Adrenal gland (tissue), 12 donors: Measurements from ENCODE around the gene DHODH. TPM values are rescaled to one million over a fixed set of nuclear protein-coding genes. Genes with fewer than 3 reads are reported as not detected.

Experiments
- DNase-seq, 7 donors: peaks; one replicate each; pipeline ENCODE4 v3.0.0-alpha.2; 2019 to 2020
- H3K27ac ChIP-seq, 5 donors: fragments of 200-600 bp; sonication (generic) in 4 of 5; 1 replicate in 3 of 5; 2 replicates in 2 of 5; pipeline versions ENCODE4 v1.5.1 to v1.8.0; 2016 to 2020; ENCODE audit warnings: mild to moderate bottlenecking in 1 of 5
- H3K27me3 ChIP-seq: fragments of 200-600 bp; 2 replicates; pipeline ENCODE4 v1.8.0; 2021
- H3K36me3 ChIP-seq, 2 donors: fragments of 200-600 bp; replicated peaks in 1 of 2; 1 replicate in 1 of 2; 2 replicates in 1 of 2; pipeline versions ENCODE4 v1.5.1 to v1.8.0; 2018 to 2022
- H3K4me1 ChIP-seq, 2 donors: fragments of 200-600 bp; replicated peaks in 1 of 2; 1 replicate in 1 of 2; 2 replicates in 1 of 2; pipeline versions ENCODE4 v1.5.1 to v1.8.0; 2018 to 2021
- H3K4me3 ChIP-seq, 4 donors: fragments of 200-600 bp; sonication (generic) in 3 of 4; one replicate each; pipeline ENCODE4 v1.5.1; 2016 to 2018
- H3K9me3 ChIP-seq, 3 donors: fragments of 200-600 bp; sonication (generic) in 1 of 3; replicated peaks in 1 of 3; 1 replicate in 2 of 3; 2 replicates in 1 of 3; pipeline versions ENCODE4 v1.5.1 to v1.8.0; 2016 to 2021
- POLR2A ChIP-seq, 2 donors: fragments of 450-650 bp; IDR thresholded peaks; one replicate each; pipeline ENCODE4 v1.6.1; 2017; ENCODE audit warnings: antibody characterized with exemption in 2 of 2, mild to moderate bottlenecking in 2 of 2, moderate library complexity in 1 of 2
- WGBS, 4 donors: extraction: QIAGEN DNeasy Blood & Tissue Kit in 2 of 4; methylation state at CpG; one replicate each; pipeline versions ENCODE4 v1.1.5 to v1.1.7; 2013 to 2017; 5-methylcytosine and 5-hydroxymethylcytosine counted together
- intact Hi-C, 2 donors: fragments of 100-400 bp; cut with DNase I; formaldehyde crosslinking; loops; one replicate each; pipeline versions ENCODE4 v1.14.1 to v1.15.0; 2022 to 2023
- polyA plus RNA-seq, 3 donors: library from polyadenylated mRNA; stranded (reverse); fragments of 200-250 nt in 2 of 3; fragments of 350-450 nt in 1 of 3; fragmentation: Illumina TruSeq in 1 of 3; extraction: RNeasy Lipid Tissue Mini Kit (QIAGEN cat#74804) in 1 of 3; gene quantifications; one replicate each; pipeline ENCODE4 v1.2.3, GENCODE V29; 2013 to 2014
- total RNA-seq, 9 donors: library from RNA; depleted of rRNA in 4 of 9; stranded (reverse); fragments of >200 nt in 4 of 9; fragments of 120-200 nt in 1 of 9; fragmentation: NEBNext Ultra II Directional in 1 of 9; extraction: Animal tissue kit (Norgen Biotek cat#: 25700) in 1 of 9; gene quantifications; one replicate each; pipeline versions ENCODE4 v1.1.0 to v1.2.4, GENCODE V29; 2013 to 2023
- TF ChIP-seq, protein P1 (sequence below), 6 experiments: fragments of 450-650 bp in 4 of 6; fragments of 200-600 bp in 2 of 6; sonication (generic) in 1 of 6; IDR thresholded peaks; 1 replicate in 5 of 6; 2 replicates in 1 of 6; pipeline versions ENCODE4 v1.5.1 to v1.8.0; 2016 to 2021; ENCODE audit warnings: antibody characterized with exemption in 6 of 6, mild to moderate bottlenecking in 2 of 6, moderate library complexity in 1 of 6
- donor health status: healthy with polysubstance abuse.
- donor health status: Bipolar disorder and iron deficiency.
- donor health status: DM: yes; HTN: yes; CAD: no.
- donor health status: DM: no; HTN: no; CAD: no.
- donor health status: DM: no; HTN: no; CAD: no.
- donor health status: DM: yes; HTN: yes; CAD: no.

DHODH gene
- total and polyA plus RNA-seq, 12 donors, result 1.9 to 11.3 (median 7.9) TPM

- Histone ChIP-seq H3K36me3 (no peaks in the 10 kb centered on the region), H3K27me3 (no peaks in the 10 kb centered on the region), H3K4me3 (no peak overlapping the region), H3K27ac (no peak overlapping the region), H3K4me1 (no peaks in the 10 kb centered on the region), H3K9me3 (no peaks in the 10 kb centered on the region)
- no peak for DNase-seq
- TF ChIP-seq, protein P1, sequence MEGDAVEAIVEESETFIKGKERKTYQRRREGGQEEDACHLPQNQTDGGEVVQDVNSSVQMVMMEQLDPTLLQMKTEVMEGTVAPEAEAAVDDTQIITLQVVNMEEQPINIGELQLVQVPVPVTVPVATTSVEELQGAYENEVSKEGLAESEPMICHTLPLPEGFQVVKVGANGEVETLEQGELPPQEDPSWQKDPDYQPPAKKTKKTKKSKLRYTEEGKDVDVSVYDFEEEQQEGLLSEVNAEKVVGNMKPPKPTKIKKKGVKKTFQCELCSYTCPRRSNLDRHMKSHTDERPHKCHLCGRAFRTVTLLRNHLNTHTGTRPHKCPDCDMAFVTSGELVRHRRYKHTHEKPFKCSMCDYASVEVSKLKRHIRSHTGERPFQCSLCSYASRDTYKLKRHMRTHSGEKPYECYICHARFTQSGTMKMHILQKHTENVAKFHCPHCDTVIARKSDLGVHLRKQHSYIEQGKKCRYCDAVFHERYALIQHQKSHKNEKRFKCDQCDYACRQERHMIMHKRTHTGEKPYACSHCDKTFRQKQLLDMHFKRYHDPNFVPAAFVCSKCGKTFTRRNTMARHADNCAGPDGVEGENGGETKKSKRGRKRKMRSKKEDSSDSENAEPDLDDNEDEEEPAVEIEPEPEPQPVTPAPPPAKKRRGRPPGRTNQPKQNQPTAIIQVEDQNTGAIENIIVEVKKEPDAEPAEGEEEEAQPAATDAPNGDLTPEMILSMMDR (IDR thresholded peaks at IDR 0.05), result no peak
- TF ChIP-seq POLR2A (IDR thresholded peaks at IDR 0.05), result no peak
- intact Hi-C loops, result loop anchor here in 1 of 2 donors (10.0 kb wide), 1 partner anchor 80 kb away; the partner anchor contains the start of gene ZNF821
- WGBS, 4 donors, result 84 to 91% (median 87%) methylated on average over 4 of the region's 4 CpGs
Measured at GRCh38 chr16:71965223-71965622, 43.3 kb upstream of the DHODH start.

DNA sequence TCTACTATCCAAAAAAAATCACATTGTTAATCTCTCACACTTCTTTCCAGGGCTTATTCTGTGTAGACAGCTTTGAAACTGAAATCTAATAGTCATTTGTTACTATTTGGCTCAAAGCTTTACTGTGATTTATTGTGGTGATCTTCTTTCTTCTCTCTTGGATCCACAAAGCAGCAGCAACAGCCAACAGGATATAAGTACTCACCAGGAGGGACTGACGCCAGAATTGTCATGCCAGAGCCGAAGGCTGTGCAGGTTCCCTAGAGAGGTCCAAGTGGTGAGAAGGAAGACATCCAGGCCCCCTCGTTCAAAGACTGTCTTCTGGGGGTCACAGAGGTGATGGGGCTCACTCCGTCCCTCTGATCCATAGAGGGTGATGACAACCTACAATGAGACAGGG lies 41.6 kb upstream of the DHODH start:
- Histone ChIP-seq H3K4me3 (no peak overlapping the region), H3K27ac (no peak overlapping the region), H3K36me3 (no peaks in the 10 kb centered on the region), H3K4me1 (no peaks in the 10 kb centered on the region), H3K27me3 (no peaks in the 10 kb centered on the region), H3K9me3 (no peaks in the 10 kb centered on the region)
- intact Hi-C loops, result loop anchor here in 1 of 2 donors (10.0 kb wide), 1 partner anchor 82 kb away; the partner anchor contains the start of gene ZNF821
- DNase-seq, result no peak
- no peak for TF ChIP-seq POLR2A (IDR thresholded peaks at IDR 0.05)
- TF ChIP-seq, protein P1 (IDR thresholded peaks at IDR 0.05), result no peak
- 47 to 70% (median 58%) methylated on average over 4 of the region's 4 CpGs for WGBS, 4 donors

GRCh38 chr16:71969353-71969752 lies 39.2 kb upstream of the DHODH start:
- WGBS, 4 donors, result 88 to 94% (median 93%) methylated on average over 2 of the region's 2 CpGs
- Histone ChIP-seq H3K36me3 (no peaks in the 10 kb centered on the region), H3K4me1 (no peaks in the 10 kb centered on the region), H3K9me3 (no peaks in the 10 kb centered on the region), H3K27ac (no peak overlapping the region), H3K4me3 (no peak overlapping the region), H3K27me3 (no peaks in the 10 kb centered on the region)
- DNase-seq, result no peak
- TF ChIP-seq, protein P1 (IDR thresholded peaks at IDR 0.05), result no peak
- TF ChIP-seq POLR2A (IDR thresholded peaks at IDR 0.05), result no peak
- intact Hi-C loops, result loop anchor here in 1 of 2 donors (10.0 kb wide), 1 partner anchor 85 kb away; the partner anchor contains the start of gene ZNF821

DNA sequence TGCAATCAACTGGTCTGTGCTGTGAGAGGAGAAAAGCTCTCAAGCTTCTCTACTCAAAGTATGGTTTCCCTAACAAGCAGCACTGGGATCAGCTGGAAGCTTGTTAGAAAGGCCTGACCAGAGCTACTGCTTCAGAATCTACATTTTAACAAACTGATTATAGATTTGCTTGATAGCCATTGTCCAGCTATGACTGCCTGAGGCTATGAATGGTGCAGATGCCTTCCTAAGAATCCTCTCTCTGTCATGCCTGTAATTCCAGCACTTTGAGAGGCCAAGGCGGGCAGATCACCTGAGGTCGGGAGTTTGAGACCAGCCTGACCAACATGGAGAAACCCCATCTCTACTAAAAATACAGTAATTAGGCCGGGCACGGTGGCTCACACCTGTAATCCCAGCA lies 37.0 kb upstream of the DHODH start:
- H3K27me3 ChIP-seq, result no peaks in the 10 kb centered on the region
- H3K4me3 ChIP-seq, result no peak overlapping the region
- intact Hi-C loops, result no loop called here
- H3K27ac ChIP-seq, result no peak overlapping the region
- DNase-seq, result no peak
- H3K36me3 ChIP-seq, result no peaks in the 10 kb centered on the region
- TF ChIP-seq, protein P1 (IDR thresholded peaks at IDR 0.05), result no peak
- TF ChIP-seq POLR2A (IDR thresholded peaks at IDR 0.05), result no peak
- no peaks in the 10 kb centered on the region for H3K4me1 ChIP-seq
- H3K9me3 ChIP-seq, result no peaks in the 10 kb centered on the region
- WGBS, 4 donors, result 75 to 93% (median 91%) methylated on average over 4 of the region's 4 CpGs
